GM10847 (cell line): ENCODE results near the gene CHD1.

Experiments used
- POLR2A ChIP-seq: IDR thresholded peaks from 2 replicates; pipeline ENCODE4 v1.6.1; 2011; ENCODE audit not compliant: insufficient read length; ENCODE audit errors: extremely low read depth

Gene CHD1

GRCh38 chr5:98847054-98847453, 81.8 kb downstream of the CHD1 start:
- no peak for TF ChIP-seq POLR2A

GRCh38 chr5:98846520-98846919, 82.3 kb downstream of the CHD1 start:
- no peak for TF ChIP-seq POLR2A

DNA sequence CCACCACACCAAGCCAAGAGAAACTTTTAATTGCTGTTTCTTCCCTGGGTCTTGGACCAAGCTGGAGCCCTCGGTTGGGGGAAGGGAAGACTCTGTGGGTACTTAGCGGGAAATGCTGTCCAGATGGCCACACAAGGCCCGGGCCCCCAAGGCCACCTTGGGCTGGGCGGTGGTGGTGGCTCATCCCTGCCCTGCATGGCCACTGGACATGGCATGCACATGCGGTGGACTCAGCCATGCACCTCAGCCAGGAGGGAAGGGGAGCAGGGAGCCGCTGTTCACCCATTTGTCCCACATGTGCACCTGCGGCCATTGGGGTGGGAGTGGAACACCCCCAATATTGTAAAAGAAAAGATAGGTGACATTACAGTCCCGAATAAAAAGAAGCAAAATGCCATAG, 82.9 kb downstream of the CHD1 start:
- TF ChIP-seq POLR2A, result no peak

DNA sequence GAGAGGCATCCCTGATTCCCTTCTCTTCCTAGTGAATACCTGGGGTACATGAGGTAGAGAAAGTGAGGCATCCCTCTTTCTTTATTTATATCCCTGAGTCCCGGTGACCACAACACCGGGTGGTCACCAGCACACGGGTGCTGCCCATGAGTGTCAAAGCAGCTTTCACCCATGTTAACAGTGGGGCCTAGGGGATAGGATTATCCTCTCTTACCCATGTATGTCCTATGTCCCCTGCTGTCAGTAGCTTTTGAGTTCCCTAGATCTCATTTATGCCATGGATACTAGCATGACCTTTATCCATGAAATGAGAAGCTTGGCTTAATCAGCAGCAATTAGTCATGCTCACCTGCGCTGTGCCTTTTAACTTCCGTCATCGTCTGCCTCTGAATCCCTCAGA, 83.9 kb downstream of the CHD1 start:
- no peak for TF ChIP-seq POLR2A

- no peak for TF ChIP-seq POLR2A
Measured at GRCh38 chr5:98843481-98843880, 85.3 kb downstream of the CHD1 start.

DNA sequence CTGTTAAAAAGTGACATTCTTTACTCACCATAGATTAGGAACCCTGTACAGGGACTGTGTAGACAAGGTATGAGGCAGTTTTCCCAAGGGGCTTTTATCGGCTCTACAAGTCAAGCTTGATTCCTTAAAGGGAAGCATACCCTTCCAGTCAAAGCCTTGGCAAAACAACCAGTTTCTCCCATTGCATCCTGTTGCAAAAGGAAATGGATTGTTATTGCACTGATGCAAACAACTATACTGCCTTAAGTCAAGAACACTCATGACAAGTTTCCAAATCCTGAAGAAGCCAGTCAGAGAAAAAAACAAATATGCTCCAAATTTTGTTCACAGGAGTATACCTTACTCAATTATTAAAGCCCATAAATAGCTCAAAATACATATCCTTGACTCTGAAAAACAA, 87.9 kb downstream of the CHD1 start:
- no peak for TF ChIP-seq POLR2A

- no peak for TF ChIP-seq POLR2A
Measured at GRCh38 chr5:98839469-98840383, 89.1 kb downstream of the CHD1 start.

DNA sequence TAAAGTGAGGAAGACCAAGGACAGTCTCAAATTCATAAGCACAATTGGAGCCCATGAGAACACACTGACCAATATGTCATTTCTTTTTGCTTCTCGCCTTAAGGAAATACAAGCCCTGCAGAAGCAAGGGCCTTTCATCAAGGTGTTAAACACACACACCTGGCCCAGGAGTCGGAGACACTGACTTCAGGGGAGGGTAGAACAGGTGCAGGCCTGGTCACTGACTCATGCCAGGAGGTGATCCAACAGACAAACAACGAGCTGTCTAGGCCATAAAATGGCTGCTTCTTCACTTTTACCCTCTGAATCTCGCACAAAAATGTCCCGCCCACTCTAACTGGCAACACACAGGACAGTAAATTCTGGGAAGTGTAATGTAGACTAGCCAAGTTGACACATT, 92.6 kb downstream of the CHD1 start:
- no peak for TF ChIP-seq POLR2A

- no peak for TF ChIP-seq POLR2A
Measured at GRCh38 chr5:98827588-98828284, 101.1 kb downstream of the CHD1 start.

- no peak for TF ChIP-seq POLR2A
Measured at GRCh38 chr5:98827161-98827560, 101.6 kb downstream of the CHD1 start.

DNA sequence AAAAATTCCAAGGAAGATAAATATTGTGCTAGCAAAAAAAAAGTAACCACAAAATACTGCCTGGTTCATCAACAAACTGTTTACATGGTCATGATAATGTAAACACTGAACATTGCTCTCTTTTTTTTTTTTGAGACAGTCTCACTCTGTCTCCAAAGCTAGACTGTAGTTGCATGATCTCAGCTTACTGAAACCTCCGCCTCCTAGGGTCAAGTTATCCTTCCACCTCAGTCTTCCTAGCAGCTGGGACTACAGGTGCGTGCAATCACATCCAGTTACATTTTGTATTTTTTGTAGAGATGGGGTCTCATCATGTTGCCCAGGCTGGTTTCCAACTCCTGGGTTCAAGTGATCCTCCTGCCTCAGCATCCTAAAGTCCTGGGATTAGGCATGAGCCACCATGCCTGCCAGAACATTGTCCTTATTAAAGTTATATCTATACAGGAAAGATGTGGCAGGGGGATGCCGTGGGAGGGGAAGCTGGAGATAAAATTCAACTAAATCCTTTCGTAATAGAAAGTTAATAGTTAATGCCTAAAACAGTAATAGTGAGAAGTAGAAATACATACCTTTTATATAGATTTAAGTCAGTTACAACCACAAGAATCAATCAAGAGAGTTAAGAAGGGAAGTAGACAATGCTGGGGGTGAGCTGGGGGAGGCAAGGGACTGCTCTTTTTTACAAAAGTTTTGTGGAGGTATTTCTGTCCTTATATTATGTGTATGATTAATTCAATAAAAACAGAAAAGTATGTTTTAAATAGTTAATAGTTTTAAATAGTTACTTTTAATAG, 103.0 kb downstream of the CHD1 start:
- no peak for TF ChIP-seq POLR2A

- no peak for TF ChIP-seq POLR2A
Measured at GRCh38 chr5:98816582-98817222, 112.1 kb downstream of the CHD1 start.

- TF ChIP-seq POLR2A, result no peak
Measured at GRCh38 chr5:98813755-98814154, 115.1 kb downstream of the CHD1 start.

- TF ChIP-seq POLR2A, result no peak
Measured at GRCh38 chr5:98810206-98810605, 118.6 kb downstream of the CHD1 start.

DNA sequence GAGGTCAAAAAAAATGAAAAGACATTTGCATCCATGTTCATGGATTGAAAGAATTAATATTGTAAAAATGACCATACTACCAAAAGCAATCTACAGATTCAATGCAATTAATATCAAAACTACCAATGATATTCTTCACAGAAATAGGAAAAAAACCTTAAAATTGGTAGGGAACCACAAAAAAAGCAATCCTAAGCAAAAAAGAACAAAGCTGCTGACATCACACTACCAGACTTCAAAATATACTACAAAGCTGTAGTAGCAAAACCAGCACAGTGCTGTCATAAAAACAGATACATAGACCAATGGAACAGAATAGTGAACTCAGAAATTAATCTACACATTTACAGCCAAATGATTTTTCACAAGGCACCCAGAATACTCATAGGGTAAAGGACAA, 121.0 kb downstream of the CHD1 start:
- TF ChIP-seq POLR2A, result no peak

- TF ChIP-seq POLR2A, result no peak
Measured at GRCh38 chr5:98805070-98805469, 123.7 kb downstream of the CHD1 start.

DNA sequence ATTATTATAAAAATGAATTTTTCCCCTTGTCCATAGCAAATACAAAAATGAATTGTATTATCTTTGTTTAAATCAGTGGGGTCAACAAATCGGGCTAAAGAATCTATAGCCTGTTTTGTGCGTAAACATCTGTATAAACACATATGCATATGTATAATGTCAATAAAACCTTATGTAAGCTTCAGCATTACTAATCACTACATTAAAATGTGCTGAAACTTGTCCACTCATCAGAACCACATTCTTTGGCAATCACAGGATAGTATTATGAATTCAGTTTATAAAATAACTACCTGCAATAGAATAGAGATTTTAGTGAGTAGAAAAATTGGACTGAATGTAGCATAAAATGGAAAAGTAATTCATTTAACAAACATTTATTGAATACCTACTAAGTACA, 124.7 kb downstream of the CHD1 start:
- no peak for TF ChIP-seq POLR2A
